Ecto neural progenitor cell (in vitro differentiated cells): ENCODE data around the gene PFKP.
"Not testable (repeated sequence)": the region's sequence is repeated elsewhere in the genome, so short reads cannot be mapped to it uniquely, and the experiment has no call there.

Experiments used
- DNase-seq: peaks from one replicate; pipeline ENCODE4 v3.0.0-alpha.2; 2018; ENCODE audit warnings: low spot score

The PFKP gene

DNA sequence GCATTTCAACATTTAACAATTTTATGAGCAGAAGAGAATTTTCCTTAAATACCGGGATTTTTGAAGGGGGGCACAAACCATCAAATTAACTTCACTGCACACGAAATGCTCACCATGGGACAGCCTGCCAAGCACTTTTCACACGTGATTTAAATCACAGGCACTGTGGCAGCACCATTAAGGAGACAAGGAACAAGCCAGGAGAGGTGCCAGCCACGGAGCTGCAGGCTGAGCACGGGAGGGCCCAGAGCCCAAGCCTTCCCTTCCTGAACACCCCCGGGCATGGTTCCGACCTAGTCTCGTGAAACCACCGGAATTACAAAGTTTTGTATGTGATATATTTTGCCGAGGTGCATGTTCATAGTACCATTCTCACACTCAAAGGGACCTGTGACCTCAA, 91.8 kb downstream of the PFKP start:
- no peak for DNase-seq

DNA sequence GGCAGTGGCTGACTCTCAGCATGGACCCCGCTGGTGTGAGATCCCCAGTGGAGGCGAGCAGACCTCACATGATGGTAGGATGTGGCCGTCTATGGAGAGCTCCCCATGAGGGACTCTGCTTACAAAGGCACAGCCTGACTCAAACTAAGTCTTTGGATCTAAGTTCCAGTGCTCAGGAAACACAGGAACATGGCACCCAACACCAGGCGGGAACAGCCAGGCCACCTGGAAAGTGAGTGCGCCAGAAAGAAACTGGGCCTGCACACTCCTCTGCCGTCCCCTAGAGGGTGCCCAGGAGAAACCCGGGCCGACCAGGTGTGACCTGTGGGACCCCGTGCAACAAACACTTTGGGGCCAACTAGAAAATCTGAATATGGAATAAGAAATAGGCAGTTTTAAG, 95.2 kb downstream of the PFKP start:
- DNase-seq = no peak

- no peak for DNase-seq
These were observed 96.5 kb downstream of the PFKP start for GRCh38 chr10:3163879-3164278.

DNA sequence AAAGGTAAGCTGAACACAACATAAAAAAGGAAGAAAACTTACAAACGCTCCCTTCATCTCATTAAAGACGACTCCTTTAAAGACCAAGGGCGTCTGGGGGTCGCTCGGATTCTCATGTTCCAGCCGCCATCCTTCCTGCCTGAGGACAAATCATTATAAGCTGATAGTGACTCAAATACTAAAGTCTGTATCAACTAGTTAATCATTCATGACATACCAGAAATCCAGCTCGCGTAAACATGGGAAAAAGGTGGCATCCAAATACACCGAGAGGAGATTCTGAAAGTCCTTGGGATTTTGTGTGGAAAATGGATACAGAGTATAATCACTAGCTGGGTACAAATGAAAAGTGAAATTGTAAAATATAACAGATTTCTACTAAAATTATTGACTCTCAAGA, 97.8 kb downstream of the PFKP start:
- no peak for DNase-seq

- no peak for DNase-seq
These were observed 99.3 kb downstream of the PFKP start for GRCh38 chr10:3166496-3167290.

GRCh38 chr10:3167611-3168330, 100.4 kb downstream of the PFKP start:
- DNase-seq = no peak

- DNase-seq = no peak
These were observed 101.9 kb downstream of the PFKP start for GRCh38 chr10:3169271-3169670.

DNA sequence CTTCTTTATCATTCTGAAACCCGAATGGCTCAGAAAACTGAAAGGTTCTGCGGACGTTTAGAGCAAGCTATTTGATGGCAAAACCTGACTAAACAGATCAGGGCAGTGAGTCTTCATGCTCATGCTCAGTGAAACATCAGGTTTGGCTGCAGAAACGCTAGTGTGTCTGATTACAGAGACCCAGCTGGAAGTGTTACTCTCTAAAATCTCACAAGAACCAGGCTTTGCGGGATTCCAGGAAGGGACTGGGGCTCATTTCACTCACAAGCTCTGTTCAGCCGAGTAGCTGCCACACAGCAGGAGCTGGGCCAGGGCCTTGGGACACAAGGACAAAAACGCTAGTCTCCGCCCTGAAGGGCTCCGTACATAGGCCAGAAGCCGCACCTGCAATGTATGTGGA, 102.3 kb downstream of the PFKP start:
- no peak for DNase-seq

DNA sequence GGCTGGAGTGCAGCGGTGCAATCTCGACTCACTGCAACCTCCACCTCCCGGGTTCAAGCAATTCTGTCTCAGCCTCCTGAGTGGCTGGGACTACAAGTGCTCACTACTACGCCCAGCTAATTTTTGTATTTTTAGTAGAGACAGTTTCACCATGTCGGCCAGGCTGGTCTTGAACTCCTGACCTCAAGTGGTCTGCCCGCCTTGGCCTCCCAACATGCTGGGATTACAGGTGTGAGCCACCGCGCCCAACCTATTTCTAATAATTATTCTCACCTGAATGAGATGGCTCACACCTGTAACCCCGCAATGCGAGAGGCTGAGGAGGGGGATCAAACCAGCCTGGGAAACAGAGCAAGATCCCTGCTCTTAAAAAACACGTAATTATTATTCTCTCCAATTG, 104.1 kb downstream of the PFKP start:
- DNase-seq = not testable (repeated sequence)

DNA sequence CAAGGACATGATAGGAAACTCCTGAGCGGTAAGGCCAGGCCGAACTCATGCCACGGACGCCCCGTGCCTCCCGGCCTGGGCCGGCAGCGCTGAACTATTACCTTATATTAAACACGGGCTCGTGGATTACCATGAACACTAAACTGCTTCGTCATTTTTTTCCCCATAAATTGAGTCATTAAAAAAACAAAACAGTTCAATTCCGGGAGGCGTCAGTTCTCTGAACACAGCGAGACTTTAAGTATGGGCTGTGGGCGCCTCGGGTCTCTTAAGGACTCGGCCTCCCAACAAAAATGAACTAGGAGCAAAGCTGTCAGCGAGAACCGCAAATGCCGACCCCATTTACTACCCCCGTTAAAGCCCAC, 104.7 kb downstream of the PFKP start:
- DNase-seq = no peak

DNA sequence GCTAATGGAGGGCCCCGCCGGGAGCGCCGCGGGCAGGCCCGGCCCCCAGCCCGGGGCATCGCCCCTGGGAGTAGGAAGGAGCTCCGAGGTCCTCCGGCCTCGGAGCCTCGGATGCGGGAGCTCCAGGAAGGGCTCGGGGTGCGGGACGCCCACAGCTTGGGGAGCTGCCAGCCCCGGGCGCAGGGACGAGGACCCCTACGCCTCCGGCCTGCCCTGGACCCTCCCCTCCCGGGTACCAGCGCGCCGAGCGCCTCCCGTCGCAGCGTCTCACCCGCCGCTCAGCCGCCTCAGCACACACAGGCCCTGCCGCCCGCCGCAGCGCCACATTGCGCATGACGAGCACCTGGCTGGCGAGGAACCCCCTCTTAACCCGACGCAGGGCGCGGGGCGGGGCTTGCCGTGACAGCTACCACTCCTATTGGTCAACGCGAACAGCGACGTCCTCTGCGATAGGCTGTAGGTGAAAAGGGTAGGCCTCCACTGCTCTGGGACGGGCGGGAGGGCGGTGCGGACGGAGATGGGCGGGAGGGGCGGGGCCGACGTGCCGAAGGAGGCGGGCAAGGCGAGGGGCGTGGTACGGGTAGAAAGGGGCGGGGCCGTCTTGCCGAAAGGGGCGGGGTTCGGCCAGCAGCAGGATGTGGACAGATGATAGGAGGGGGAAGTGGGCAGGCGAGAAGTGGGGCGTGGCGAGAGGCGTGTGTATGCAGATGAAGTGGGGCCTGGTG, 105.3 kb downstream of the PFKP start, which contains the start of gene PITRM1:
TSS of gene PITRM1 (minus strand) at position 337 of the 725 bp plus-strand sequence. CDS start at position 327, 10 bp downstream.
- peak; percentile 99 for DNase-seq

DNA sequence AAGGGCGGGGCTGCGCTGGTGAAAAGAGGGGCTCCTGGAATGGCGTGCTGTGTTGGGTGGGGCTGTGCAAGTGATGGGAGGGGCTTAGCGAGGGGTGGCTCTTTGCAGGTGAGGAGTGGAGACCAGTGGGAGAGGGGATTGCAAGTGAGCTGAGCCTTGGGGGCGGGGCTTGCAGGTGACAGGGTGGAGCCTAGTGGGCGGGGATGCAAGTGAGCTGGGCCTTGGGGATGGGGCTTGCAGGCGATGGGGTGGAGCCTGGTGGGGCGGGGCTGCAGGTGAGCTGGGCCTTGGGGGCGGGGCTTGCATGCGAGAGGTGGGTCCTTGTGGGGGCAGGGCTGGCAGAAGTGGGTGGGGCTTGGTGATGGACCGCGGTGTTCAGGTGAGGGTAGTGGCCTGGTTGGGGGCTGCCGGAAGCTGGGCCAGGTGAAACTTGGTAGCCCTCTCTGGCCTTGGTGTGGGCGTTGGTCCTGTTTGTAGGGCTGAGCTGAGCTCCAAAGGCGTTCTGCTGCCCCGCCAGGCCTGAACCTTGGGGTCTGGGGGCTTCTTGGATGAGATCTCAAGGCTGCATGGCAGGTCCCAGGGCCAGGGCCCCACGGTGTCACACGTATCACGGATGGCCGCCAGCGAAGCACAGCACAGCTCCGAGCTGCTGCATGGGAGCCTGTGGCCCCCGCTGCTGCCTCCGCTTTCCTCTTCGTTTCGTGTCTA, 106.0 kb downstream of the PFKP start:
- no peak for DNase-seq

DNA sequence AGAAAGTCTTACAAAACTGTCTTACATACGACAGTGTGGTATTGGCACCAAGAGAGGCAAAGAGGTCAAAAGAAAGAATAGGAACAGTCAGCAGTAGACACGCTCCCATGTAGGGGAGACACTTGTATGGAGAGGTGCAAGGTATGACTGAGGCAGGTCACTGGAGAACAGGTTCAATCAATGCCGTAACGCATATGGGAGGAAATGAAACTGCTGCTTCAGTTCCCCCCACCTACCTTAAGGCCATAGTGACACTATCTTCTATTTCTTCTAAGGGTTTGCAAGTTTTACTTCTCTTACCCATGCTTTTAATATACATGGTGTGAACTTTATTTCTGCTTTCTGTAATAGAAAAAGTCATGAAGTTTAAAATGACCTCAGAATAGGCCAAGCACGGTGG, 110.7 kb downstream of the PFKP start:
- no peak for DNase-seq

GRCh38 chr10:3179174-3179573, 111.8 kb downstream of the PFKP start:
- no peak for DNase-seq

GRCh38 chr10:3180355-3181025, 113.1 kb downstream of the PFKP start:
- no peak for DNase-seq

DNA sequence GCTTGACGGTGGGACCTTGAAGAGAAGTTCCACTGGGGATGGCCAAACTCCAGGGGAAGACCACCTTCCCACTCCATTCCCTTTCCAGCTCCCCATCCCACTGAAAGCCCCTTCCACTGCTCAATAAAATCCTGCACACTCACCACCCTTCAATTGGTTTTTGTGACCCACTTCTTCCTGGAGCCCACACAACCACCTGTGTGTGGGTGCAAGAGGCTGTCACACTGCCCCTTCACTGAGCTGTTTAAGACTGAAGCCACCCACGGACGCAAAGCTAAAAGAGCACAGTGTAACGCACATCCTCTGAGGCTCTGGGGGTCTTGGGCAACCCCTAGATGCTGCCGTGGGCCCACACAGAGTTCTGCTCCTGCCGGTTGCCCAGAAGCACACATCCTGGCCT, 118.0 kb downstream of the PFKP start:
- no peak for DNase-seq

GRCh38 chr10:3186368-3186767, 119.0 kb downstream of the PFKP start:
- DNase-seq = no peak
